ENCODE results near the gene GPD1L.

The GPD1L gene

GRCh38 chr3:32160706-32161214 is 54.3 kb downstream of the GPD1L start:
- no peaks in the 10 kb centered on the region for H3K27me3 ChIP-seq (ENCODE audit: insufficient read depth, low read length, poor library complexity, severe bottlenecking)
- no peaks in the 10 kb centered on the region for H3K79me2 ChIP-seq (ENCODE audit: insufficient read depth, low read length)
- H2AFZ ChIP-seq (ENCODE audit: low read length) = no peak overlapping the region
- no peak overlapping the region for H3K4me2 ChIP-seq (ENCODE audit: low read depth, low read length, poor library complexity, severe bottlenecking)
- no peaks in the 10 kb centered on the region for H3K36me3 ChIP-seq (ENCODE audit: insufficient read depth, low read length)
- no peak for TF ChIP-seq EZH2phosphoT487 (IDR thresholded peaks at IDR 0.05; ENCODE audit: borderline replicate concordance)
- no peak for TF ChIP-seq CTCF (conservative IDR thresholded peaks at IDR 0.05; ENCODE audit: low read length)
- H3K9me3 ChIP-seq (ENCODE audit: insufficient read depth, low read depth, low read length) = no peaks in the 10 kb centered on the region
- H3K4me1 ChIP-seq (ENCODE audit: insufficient read depth, low read length, poor library complexity, severe bottlenecking) = no peaks in the 10 kb centered on the region
- H3K9me2 ChIP-seq (replicated peaks; ENCODE audit: low read depth, low read length) = no peaks in the 10 kb centered on the region
- H3K4me3 ChIP-seq (ENCODE audit: low read length, poor library complexity, severe bottlenecking) = no peak overlapping the region
- no peak overlapping the region for H3K9ac ChIP-seq (ENCODE audit: low read depth, low read length, poor library complexity, severe bottlenecking)
- no peaks in the 10 kb centered on the region for H4K20me1 ChIP-seq (ENCODE audit: insufficient read depth, low read length, poor library complexity, severe bottlenecking)
- no peaks in the 10 kb centered on the region for H3F3A ChIP-seq (ENCODE audit: low read depth)

GRCh38 chr3:32165442-32165841 is 59.0 kb downstream of the GPD1L start:
- H3K9me2 ChIP-seq (replicated peaks; ENCODE audit: low read depth, low read length) = no peaks in the 10 kb centered on the region
- H3K4me2 ChIP-seq (ENCODE audit: low read depth, low read length, poor library complexity, severe bottlenecking) = no peak overlapping the region
- H3F3A ChIP-seq (ENCODE audit: low read depth) = no peaks in the 10 kb centered on the region
- TF ChIP-seq CTCF (conservative IDR thresholded peaks at IDR 0.05; ENCODE audit: low read length) = no peak
- no peak for TF ChIP-seq EZH2phosphoT487 (IDR thresholded peaks at IDR 0.05; ENCODE audit: borderline replicate concordance)
- no peak overlapping the region for H3K4me3 ChIP-seq (ENCODE audit: low read length, poor library complexity, severe bottlenecking)
- no peaks in the 10 kb centered on the region for H3K36me3 ChIP-seq (ENCODE audit: insufficient read depth, low read length)
- no peaks in the 10 kb centered on the region for H3K4me1 ChIP-seq (ENCODE audit: insufficient read depth, low read length, poor library complexity, severe bottlenecking)
- H3K27me3 ChIP-seq (ENCODE audit: insufficient read depth, low read length, poor library complexity, severe bottlenecking) = no peaks in the 10 kb centered on the region
- H2AFZ ChIP-seq (ENCODE audit: low read length) = no peak overlapping the region
- H3K79me2 ChIP-seq (ENCODE audit: insufficient read depth, low read length) = no peaks in the 10 kb centered on the region
- no peaks in the 10 kb centered on the region for H4K20me1 ChIP-seq (ENCODE audit: insufficient read depth, low read length, poor library complexity, severe bottlenecking)
- no peaks in the 10 kb centered on the region for H3K9me3 ChIP-seq (ENCODE audit: insufficient read depth, low read depth, low read length)
- no peak overlapping the region for H3K9ac ChIP-seq (ENCODE audit: low read depth, low read length, poor library complexity, severe bottlenecking)

DNA sequence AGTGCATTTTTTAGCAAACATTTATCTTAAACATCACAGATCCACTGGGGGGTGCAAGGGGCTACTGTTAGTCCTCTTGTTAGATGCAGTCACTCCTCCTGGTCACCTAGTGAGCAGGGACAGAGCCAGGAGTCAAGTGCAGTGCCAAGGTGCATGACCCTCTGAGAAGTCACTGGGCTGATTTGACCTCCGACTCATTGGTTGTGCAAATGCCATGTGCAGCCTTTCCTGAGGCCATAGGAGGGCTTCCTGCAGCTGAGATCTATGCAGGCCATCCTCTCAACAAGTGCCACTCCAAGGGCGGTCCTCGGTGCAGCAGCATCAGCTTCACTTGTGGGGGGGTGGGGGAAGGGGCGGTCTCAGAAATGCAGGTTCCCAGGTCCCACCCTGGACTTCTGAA is 60.2 kb downstream of the GPD1L start:
- H3K9me2 ChIP-seq (replicated peaks; ENCODE audit: low read depth, low read length) = no peaks in the 10 kb centered on the region
- TF ChIP-seq CTCF (conservative IDR thresholded peaks at IDR 0.05; ENCODE audit: low read length) (no peak), EZH2phosphoT487 (IDR thresholded peaks at IDR 0.05; ENCODE audit: borderline replicate concordance) (no peak)
- H2AFZ ChIP-seq (ENCODE audit: low read length) = no peak overlapping the region
- H3K4me3 ChIP-seq (ENCODE audit: low read length, poor library complexity, severe bottlenecking) = no peak overlapping the region
- H3K4me2 ChIP-seq (ENCODE audit: low read depth, low read length, poor library complexity, severe bottlenecking) = no peak overlapping the region
- H3F3A ChIP-seq (ENCODE audit: low read depth) = no peaks in the 10 kb centered on the region
- H3K36me3 ChIP-seq (ENCODE audit: insufficient read depth, low read length) = no peaks in the 10 kb centered on the region
- H3K79me2 ChIP-seq (ENCODE audit: insufficient read depth, low read length) = no peaks in the 10 kb centered on the region
- peaks cover 2% of the 10 kb centered on the region; the same call in 1 of the 2 replicates for H3K9me3 ChIP-seq (ENCODE audit: insufficient read depth, low read depth, low read length)
- H4K20me1 ChIP-seq (ENCODE audit: insufficient read depth, low read length, poor library complexity, severe bottlenecking) = no peaks in the 10 kb centered on the region
- H3K4me1 ChIP-seq (ENCODE audit: insufficient read depth, low read length, poor library complexity, severe bottlenecking) = no peaks in the 10 kb centered on the region
- H3K27me3 ChIP-seq (ENCODE audit: insufficient read depth, low read length, poor library complexity, severe bottlenecking) = no peaks in the 10 kb centered on the region
- no peak overlapping the region for H3K9ac ChIP-seq (ENCODE audit: low read depth, low read length, poor library complexity, severe bottlenecking)
